AML-193 (cell line): ENCODE data around the gene CABP4.
A peak's percentile ranks its signal among the peaks of the same experiment; 100 is the strongest.
"Not testable (repeated sequence)": the region's sequence is repeated elsewhere in the genome, so short reads cannot be mapped to it uniquely, and the experiment has no call there.

ENCODE experiments used
- DNase-seq, 2 experiments: peaks; one replicate each; lab custom pipeline; 2025; lab: John Stamatoyannopoulos, UW

Gene CABP4

GRCh38 chr11:67419325-67420049 lies 35.7 kb upstream of the CABP4 start:
- DNase-seq = no peak

GRCh38 chr11:67420147-67420645 lies 35.0 kb upstream of the CABP4 start:
- DNase-seq = no peak

- peak; percentile 72 to 83 for DNase-seq
Measured at GRCh38 chr11:67420646-67421429, 34.3 kb upstream of the CABP4 start.

GRCh38 chr11:67421430-67422031 lies 33.6 kb upstream of the CABP4 start:
- no peak for DNase-seq

- no peak for DNase-seq
Measured at GRCh38 chr11:67422891-67423290, 32.3 kb upstream of the CABP4 start.

- no peak for DNase-seq
Measured at GRCh38 chr11:67423466-67423865, 31.7 kb upstream of the CABP4 start.

- DNase-seq = no peak
Measured at GRCh38 chr11:67423891-67424613, 31.1 kb upstream of the CABP4 start.

- not testable (repeated sequence) for DNase-seq
Measured at GRCh38 chr11:67427364-67427859, 27.7 kb upstream of the CABP4 start.

- peak; percentile 92 to 94 for DNase-seq
Measured at GRCh38 chr11:67428052-67429001, 26.8 kb upstream of the CABP4 start, which contains the start of gene RPS6KB2. RPS6KB2 (plus strand) TSS chr11:67428494; CDS start chr11:67428546, 52 bp downstream.

- no peak for DNase-seq
Measured at GRCh38 chr11:67429038-67429668, 26.0 kb upstream of the CABP4 start.

- no peak for DNase-seq
Measured at GRCh38 chr11:67429722-67430121, 25.4 kb upstream of the CABP4 start.

GRCh38 chr11:67431346-67432249 lies 23.6 kb upstream of the CABP4 start:
- no peak for DNase-seq

GRCh38 chr11:67432655-67433349 lies 22.4 kb upstream of the CABP4 start:
- no peak for DNase-seq

GRCh38 chr11:67433536-67434394 lies 21.4 kb upstream of the CABP4 start:
- DNase-seq = no peak

GRCh38 chr11:67434395-67434881 lies 20.7 kb upstream of the CABP4 start:
- no peak for DNase-seq

- DNase-seq = no peak
Measured at GRCh38 chr11:67435031-67435726, 20.0 kb upstream of the CABP4 start.
